HG02970 (cell line): ENCODE measurements around the gene GRIK4.

Experiments
- ATAC-seq: cut with Tn5 transposase; IDR thresholded peaks from one replicate; pipeline ENCODE4 v1.9.1; 2021; ENCODE audit warnings: mild to moderate bottlenecking, moderate library complexity, moderate number of reproducible peaks; ENCODE audit not compliant: unreplicated experiment, low FRiP score

GRIK4 gene

GRCh38 chr11:120919566-120919965, 408.0 kb downstream of the GRIK4 start:
- no peak for ATAC-seq

GRCh38 chr11:120923866-120924508, 412.4 kb downstream of the GRIK4 start:
- no peak for ATAC-seq

GRCh38 chr11:120925944-120926343, 414.4 kb downstream of the GRIK4 start:
- peak; percentile 90 for ATAC-seq

GRCh38 chr11:120928627-120929026, 417.1 kb downstream of the GRIK4 start:
- ATAC-seq: no peak

GRCh38 chr11:120929090-120929489, 417.5 kb downstream of the GRIK4 start:
- no peak for ATAC-seq

GRCh38 chr11:120929664-120930154, 418.2 kb downstream of the GRIK4 start:
- no peak for ATAC-seq

- no peak for ATAC-seq
These were observed 419.7 kb downstream of the GRIK4 start for GRCh38 chr11:120931057-120931779.

- ATAC-seq: no peak
These were observed 420.9 kb downstream of the GRIK4 start for GRCh38 chr11:120932305-120932915.

GRCh38 chr11:120936356-120936755, 424.8 kb downstream of the GRIK4 start:
- no peak for ATAC-seq

- no peak for ATAC-seq
These were observed 426.0 kb downstream of the GRIK4 start for GRCh38 chr11:120937501-120937900.

- ATAC-seq: no peak
These were observed 426.7 kb downstream of the GRIK4 start for GRCh38 chr11:120938260-120938659.

- ATAC-seq: no peak
These were observed 428.8 kb downstream of the GRIK4 start for GRCh38 chr11:120940160-120940848.

GRCh38 chr11:120941000-120941399, 429.5 kb downstream of the GRIK4 start:
- ATAC-seq: no peak

- no peak for ATAC-seq
These were observed 431.2 kb downstream of the GRIK4 start for GRCh38 chr11:120942701-120943100.

- ATAC-seq: no peak
These were observed 433.5 kb downstream of the GRIK4 start for GRCh38 chr11:120945042-120945441.

GRCh38 chr11:120950880-120951279, 439.3 kb downstream of the GRIK4 start:
- ATAC-seq: no peak

GRCh38 chr11:120952461-120953434, 441.2 kb downstream of the GRIK4 start:
- ATAC-seq: no peak

- ATAC-seq: no peak
These were observed 442.8 kb downstream of the GRIK4 start for GRCh38 chr11:120954381-120954780.

- ATAC-seq: no peak
These were observed 445.4 kb downstream of the GRIK4 start for GRCh38 chr11:120956710-120957495.
